Endothelial cell of umbilical vein (primary cell): Measurements from ENCODE around the gene HOXB2.

ENCODE experiments used
- EZH2 ChIP-seq: IDR thresholded peaks from 2 replicates; pipeline ENCODE4 v1.6.1; 2012; ENCODE audit warnings: borderline replicate concordance, low read depth, mild to moderate bottlenecking, moderate library complexity, low read length, inconsistent platforms; ENCODE audit not compliant: severe bottlenecking
- FOS ChIP-seq: IDR thresholded peaks from 2 replicates; pipeline ENCODE4 v1.6.1; 2011; ENCODE audit warnings: mild to moderate bottlenecking, low read length, moderate library complexity, borderline replicate concordance; ENCODE audit not compliant: insufficient read depth
- JUN ChIP-seq: IDR thresholded peaks from 2 replicates; pipeline ENCODE4 v1.6.1; 2011; ENCODE audit warnings: borderline replicate concordance, low read depth; ENCODE audit not compliant: insufficient read length, insufficient read depth
- MYC ChIP-seq: IDR thresholded peaks from one replicate; pipeline ENCODE4 v1.6.1; 2011; ENCODE audit warnings: mild to moderate bottlenecking, low read depth, low read length
- POLR2A ChIP-seq: IDR thresholded peaks from 2 replicates; pipeline ENCODE4 v1.6.1; 2012; ENCODE audit warnings: low read depth, mild to moderate bottlenecking, control low read depth, low read length
- POLR2AphosphoS5 ChIP-seq: IDR thresholded peaks from 2 replicates; pipeline ENCODE4 v1.6.1; 2012; ENCODE audit warnings: low read depth, mild to moderate bottlenecking, control low read depth, low read length, moderate library complexity; ENCODE audit not compliant: insufficient read depth
- TF ChIP-seq, protein P1 (sequence below), 2 donors: IDR thresholded peaks; 1 replicate in 1 of 2; 2 replicates in 1 of 2; pipeline ENCODE4 v1.5.1; 2011; ENCODE audit warnings: low read length in 2 of 2, mild to moderate bottlenecking in 2 of 2, moderate library complexity in 2 of 2, control low read depth in 1 of 2, inconsistent platforms in 1 of 2, low read depth in 1 of 2; ENCODE audit not compliant: insufficient read depth in 1 of 2; ENCODE audit errors: extremely low read depth in 1 of 2
- TF ChIP-seq, protein P2 (sequence below): IDR thresholded peaks from 2 replicates; pipeline ENCODE4 v1.6.1; 2011; ENCODE audit not compliant: insufficient read depth, insufficient read length

DNA sequence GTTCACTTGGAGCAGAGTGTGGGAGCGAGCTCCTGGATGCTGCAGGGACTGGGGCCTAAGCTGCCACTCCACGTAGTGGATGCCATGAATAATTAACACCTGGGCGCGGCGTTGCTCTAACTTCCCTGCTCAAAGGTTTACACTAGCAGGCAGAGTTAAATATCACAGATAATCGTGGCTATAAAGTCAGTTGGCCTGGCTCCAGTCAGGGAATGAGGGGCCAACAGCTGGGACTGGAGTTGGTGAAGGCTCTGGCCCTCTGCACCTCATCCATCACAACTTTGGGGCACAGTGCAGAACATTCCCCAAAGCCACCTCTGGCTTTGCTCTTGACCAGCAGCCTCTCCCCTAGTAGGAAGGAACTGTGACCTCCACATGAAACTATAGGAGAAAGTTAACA, 22.3 kb upstream of the HOXB2 start:
- TF ChIP-seq, protein P1, sequence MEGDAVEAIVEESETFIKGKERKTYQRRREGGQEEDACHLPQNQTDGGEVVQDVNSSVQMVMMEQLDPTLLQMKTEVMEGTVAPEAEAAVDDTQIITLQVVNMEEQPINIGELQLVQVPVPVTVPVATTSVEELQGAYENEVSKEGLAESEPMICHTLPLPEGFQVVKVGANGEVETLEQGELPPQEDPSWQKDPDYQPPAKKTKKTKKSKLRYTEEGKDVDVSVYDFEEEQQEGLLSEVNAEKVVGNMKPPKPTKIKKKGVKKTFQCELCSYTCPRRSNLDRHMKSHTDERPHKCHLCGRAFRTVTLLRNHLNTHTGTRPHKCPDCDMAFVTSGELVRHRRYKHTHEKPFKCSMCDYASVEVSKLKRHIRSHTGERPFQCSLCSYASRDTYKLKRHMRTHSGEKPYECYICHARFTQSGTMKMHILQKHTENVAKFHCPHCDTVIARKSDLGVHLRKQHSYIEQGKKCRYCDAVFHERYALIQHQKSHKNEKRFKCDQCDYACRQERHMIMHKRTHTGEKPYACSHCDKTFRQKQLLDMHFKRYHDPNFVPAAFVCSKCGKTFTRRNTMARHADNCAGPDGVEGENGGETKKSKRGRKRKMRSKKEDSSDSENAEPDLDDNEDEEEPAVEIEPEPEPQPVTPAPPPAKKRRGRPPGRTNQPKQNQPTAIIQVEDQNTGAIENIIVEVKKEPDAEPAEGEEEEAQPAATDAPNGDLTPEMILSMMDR (IDR thresholded peaks at IDR 0.05; ENCODE audit: extremely low read depth in 1 of 2, insufficient read depth in 1 of 2, low read depth in 1 of 2, low read length in 2 of 2), result no peak
- no peak for TF ChIP-seq EZH2
- TF ChIP-seq POLR2AphosphoS5, result no peak
- TF ChIP-seq, protein P2, sequence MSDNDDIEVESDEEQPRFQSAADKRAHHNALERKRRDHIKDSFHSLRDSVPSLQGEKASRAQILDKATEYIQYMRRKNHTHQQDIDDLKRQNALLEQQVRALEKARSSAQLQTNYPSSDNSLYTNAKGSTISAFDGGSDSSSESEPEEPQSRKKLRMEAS, result no peak
- TF ChIP-seq POLR2A, result no peak
- no peak for TF ChIP-seq FOS
- TF ChIP-seq MYC, result no peak
- no peak for TF ChIP-seq JUN
